Stimulated activated CD8-positive, alpha-beta memory T cell treated with anti-CD3 and anti-CD28 coated beads, Interleukin-2, amount 100 ng/mL, for 48 hours (primary cell): Measurements from ENCODE around the gene NOTCH4.
"Not testable (repeated sequence)": the region's sequence is repeated elsewhere in the genome, so short reads cannot be mapped to it uniquely, and the experiment has no call there.

ENCODE experiments used
- DNase-seq, 2 donors: peaks; one replicate each; pipeline ENCODE4 v3.0.0-alpha.2; 2020; ENCODE audit warnings: low read depth in 2 of 2

The NOTCH4 gene

DNA sequence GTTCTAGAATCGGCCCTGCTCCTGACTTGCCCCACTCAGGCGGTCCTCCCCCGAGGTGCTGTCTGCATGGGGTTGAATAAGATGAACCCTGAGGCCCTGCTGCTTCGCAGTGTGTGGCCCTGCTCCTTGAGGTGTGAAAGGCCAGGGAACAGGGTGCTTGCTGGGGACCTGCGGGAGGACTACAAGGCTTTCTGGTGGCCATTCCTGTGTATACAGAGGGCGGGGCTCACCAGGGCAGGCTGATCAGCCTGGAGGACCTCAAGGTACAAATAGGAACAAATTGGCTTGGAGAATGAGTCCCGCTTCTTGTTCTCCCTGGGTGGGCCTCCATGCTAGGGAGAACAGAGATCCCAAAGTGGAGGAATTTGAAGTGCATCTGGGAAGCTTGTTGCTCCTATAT, 5.7 kb downstream of the NOTCH4 start:
- DNase-seq = no peak

DNA sequence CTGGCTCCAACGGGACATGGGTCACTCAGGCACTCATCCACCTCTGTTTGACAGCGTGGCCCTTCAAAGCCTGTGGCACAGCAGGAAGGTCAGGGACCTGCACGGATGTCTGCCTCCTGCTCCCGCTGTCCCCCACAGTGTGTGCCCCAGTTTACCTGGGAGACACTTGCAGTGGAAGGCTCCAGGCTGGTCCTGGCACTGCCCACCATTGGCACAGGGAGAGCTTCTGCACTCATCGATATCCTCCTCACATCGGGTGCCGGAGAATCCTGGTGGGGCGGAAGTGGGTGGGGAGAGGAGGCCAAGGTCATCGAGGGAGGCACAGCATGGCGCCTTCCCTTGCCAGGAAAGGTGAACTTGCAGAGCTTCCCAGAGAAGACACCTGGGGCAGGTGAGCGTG, 6.9 kb downstream of the NOTCH4 start:
- DNase-seq = no peak

DNA sequence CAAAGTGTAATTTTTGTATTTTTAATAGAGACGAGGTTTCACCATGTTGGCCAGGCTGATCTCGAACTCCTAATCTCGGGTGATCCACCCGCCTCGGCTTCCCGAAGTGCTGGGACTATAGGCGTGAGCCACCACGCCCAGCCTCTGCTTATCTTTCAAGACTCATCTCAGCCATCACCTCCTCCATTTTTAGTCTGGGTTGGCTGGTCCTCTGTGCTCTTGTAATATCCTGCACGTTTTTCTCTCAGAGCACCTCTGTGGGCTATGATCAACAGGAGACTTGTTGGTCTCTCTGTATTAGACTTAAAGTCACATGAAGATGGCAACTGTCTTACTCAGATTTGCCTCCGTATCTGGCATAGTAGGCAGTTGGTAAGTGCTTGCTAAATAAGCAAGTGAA, 7.6 kb downstream of the NOTCH4 start:
- no peak for DNase-seq

DNA sequence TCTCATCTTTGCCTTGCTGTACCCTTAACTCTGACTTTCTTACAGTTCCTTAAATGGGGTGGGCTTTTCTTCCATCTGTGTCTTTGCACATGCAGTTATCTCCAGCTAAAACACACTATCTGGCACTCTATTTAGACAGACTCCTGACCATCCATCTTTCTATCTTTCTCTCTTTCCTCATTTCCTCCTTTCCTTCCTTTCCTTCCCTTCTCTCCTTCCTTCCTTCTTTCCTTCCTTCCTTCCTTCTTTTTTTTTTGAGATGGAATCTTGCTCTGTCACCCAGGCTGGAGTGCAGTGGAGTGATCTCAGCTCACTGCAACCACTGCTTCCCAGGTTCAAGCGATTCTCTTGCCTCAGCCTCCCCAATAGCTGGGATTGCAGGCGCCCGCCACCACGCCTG, 8.2 kb downstream of the NOTCH4 start:
- no peak for DNase-seq

DNA sequence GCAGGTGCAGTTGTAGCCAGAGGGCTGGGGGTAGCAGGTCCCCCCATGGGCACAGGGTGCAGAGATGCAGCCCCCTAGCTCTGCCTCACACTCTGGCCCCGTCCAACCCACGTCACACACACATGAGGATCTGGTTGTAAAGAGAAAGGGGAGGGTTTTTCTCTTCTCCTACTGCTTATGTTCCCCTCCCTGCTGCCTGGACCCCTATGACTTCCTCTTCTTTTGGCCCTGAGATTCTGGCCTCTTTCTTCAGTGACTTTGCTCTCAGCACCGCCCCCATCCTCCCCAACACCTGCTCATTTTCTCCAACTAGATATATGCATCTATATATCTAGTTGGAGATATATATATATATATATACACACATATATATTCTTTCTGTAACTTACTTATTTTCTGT, 9.7 kb downstream of the NOTCH4 start:
- no peak for DNase-seq

DNA sequence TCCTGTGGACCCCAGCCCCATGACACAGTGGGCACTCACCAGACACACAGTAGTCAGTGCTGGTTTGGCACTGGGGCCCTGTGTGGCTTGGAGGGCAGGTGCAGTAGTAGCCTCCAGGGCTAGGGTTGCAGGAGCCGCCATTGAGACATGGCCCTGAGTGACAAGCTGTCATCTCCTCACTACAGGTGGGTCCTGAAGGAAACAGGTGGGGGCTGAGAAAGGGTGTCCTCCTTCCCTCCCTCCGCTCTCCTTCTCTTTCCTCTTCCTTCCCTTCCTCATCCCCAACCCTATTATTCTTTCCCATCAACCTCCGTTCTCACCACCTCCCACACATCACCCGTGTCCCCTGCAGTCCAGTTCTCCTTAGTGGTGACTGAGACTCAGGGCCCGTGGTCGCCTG, 10.2 kb downstream of the NOTCH4 start:
- no peak for DNase-seq

DNA sequence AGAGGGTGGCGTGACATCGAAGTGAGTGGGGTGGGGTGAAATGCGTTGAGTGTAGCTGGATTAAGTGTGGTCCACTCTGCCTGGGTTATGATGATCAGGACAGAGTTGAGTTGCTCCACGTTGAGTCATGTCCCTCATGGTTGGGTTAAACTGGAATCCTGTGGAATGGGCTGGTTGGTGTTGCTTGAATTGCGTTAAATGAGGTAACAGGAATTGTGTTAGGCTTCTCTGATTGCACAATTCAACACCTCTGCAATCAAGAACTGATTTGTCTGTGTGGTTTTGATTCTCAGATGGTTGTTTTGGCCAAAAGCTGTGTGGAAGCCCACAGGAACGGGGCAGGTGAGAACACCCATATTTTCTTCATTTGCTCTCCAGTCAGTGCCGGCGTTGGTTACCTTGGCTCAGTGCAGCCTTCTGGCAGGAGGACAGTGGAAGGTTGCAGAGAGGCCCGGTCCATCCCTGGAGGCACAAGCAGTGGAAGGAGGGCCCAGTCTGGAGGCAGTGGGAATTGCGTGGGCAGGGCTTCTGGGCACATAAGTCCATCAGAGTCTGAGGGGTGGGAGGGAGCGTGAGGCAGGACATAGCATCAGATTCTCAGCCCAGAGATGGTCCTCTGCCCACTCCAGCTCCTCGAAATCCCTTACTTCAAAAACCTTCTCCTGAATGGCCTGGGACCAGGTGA, 11.6 kb downstream of the NOTCH4 start:
- DNase-seq = no peak

DNA sequence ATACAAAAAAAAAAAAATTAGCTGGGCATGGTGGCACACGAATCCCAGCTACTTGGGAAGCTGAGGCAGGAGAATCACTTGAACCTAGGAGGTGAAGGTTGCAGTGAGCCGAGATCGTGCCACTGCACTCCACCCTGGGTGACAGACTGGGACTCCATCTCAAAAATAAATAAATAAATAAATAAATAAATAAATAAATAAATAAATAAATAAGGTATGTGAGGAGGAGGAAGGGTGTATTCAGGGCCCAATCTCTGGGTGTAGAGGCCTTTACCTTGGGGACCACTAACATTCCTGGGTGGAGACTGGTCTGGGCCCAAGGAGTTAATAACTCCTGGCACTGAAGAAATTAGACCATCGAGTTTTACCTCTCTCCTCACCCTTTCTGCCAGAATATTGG, 12.4 kb downstream of the NOTCH4 start:
- DNase-seq = not testable (repeated sequence)

DNA sequence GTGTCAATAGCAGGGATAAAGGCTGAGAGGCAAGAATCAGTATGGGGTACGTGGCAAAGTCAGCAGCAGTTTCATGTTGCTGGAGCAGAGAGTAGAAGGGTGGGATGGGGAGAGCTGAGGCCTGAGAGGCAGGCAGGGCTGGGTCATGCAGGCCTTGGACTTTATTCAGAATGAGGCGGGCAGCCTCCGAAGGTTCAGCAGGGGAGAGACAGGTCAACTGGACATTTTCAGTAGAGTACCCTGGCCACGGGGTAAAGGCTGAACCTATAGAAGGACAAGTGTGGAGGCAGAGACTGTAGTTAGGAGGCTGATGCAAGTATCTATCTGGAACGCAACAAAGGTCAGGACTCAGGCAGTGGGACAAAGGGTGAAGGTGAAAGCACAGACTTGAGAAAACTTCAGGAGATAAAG, 13.7 kb downstream of the NOTCH4 start:
- no peak for DNase-seq

DNA sequence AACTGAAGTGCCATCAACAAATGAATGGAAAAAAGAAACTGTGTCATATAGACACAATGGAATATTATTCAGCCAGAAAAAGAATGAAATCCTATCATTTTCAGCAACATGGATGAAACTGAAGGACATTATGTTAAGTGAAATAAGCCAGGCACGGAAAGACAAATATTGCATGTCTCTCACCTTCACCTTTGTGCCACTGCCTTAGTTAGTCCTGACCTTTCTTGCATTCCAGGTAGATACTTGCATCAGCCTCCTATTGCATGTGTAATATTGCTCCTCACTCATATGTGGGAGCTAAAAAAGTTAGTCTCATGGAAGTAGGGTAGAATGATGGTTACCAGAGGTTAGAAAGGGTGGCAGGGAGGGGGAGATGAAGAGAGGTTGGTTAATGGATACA, 14.9 kb downstream of the NOTCH4 start:
- DNase-seq = no peak

DNA sequence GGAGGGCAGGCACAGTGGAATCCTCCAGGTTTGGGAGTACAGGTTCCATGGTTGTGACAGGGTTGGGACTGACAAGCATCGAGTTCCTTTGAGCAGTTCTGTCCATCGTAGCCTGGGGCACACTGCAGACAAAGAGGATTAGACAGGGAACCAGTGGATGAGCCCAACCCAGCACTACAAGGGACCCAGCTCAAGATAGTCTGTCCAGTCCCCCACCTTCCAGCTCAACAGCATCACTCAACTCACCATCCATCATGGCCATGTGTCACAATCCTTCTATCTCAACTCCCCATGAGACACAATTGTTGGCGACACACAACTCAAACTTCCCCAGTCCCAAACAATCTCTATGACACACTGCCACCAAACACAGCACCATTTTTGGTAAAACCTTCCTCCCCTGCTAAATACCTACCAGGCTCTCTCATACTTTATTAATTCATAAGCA, 19.6 kb downstream of the NOTCH4 start:
- no peak for DNase-seq

DNA sequence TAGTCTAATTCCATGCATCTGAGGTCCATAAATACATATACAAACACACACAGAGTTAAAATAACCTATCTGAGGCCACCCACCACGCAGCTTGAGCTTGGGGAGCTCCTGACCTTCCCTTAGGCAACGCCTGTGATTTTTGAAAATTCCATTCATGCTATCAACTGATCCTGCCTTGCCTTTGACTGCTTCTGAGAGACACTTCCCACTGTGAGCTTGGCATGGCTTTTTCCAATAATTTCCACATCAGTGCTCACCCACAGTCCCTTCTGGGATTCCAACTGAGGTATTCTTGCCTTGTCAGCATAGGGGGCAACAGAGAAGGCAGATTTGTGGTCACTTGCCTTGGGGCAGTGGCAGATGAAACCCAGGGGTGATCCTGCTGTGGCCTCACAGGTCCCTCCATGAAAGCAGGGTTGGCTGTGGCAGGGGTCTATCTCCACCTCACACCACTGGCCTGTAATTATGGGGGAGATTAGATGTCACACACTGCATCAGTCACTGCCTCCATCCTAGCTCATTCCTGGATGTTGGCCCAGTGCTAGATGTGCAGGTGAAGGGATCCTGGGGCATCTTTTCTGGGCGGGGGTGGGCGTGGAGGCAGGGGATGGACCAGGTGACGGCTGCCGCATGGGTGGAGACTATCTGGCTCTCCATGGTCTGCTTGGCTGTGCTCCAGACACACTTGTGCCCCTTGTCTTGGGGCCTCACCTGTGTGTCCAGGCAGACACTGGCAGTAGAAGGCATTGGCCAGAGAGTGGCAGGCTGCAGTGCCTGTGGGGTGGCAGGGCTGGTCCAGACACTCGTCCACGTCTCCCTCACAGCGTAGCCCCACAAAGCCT, 20.2 kb downstream of the NOTCH4 start:
- DNase-seq = no peak

DNA sequence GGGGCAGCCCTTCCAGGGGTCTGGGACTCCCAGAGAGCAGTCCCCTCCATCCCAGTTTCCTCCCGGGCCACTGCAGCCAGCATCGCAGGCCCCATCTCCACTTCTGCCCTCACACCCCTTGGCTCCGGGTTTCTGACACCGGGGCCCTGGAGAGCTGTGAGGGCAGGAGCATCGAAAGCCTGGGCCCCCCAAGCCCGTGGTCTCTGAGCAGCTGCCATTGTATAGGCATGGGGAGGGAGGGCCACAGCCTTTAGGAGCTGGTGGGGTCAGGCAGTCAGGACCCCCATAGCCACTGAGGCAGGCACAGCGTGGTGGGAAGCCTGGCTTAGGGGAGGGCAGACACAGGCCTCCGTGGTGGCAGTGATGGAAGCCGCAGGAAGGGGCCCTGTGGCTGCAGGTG, 21.7 kb downstream of the NOTCH4 start:
- DNase-seq = no peak

DNA sequence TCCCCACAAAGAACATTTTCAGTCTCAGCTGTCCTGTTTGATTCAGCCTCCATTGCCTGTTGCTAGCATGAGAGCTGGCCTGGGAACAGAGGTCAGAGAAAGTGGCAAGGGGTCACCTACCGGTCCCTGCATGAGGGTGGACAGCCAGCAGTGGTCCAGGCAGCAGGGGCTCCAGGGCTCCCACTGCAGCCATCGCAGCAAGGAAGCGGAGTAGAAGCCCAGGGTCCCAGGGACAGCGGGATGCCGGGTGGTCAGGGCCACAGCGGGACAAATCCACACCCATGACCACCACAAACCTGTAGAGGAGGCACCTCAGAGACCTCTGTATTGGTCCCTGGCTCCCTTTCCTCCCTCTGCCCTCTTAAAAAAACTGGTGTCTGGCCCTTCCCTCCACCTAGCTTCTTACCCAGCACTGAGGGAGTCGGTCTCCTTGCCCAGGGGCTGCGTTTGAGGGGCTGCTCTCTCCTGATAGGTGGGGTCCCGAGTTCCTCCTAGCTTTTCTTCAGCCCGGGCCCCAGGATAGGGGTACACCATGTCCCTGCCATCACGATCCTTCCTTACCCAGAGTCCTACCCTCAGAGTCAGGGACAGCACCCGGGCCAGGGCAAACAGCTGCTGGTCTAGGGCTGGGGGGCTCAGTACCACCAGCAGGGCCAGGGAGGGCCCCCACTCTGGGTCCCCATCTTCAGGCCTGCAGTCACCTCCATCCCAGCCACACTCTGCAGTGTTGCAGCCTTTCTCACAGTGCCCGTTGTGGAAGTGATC, 23.0 kb downstream of the NOTCH4 start:
- no peak for DNase-seq

DNA sequence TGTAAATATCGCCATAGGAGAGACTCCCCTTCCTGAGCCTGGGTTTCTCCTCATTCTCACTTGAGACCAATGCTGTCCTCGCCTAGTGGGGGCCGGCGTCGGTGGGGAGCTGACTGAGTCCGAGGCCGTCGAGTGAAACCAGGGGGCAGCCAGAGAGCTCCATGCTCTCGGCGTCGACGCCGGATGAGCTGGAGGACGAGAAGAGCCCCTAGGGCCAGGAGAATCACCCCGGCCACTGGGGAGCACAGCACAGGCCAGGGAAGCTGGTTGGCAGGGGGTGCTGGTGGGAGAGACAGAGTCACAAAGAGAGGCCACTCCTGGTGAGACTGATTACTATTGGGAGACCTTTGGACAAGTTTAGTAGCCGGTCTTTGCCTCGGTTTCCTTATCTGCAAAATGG, 25.0 kb downstream of the NOTCH4 start:
- no peak for DNase-seq

DNA sequence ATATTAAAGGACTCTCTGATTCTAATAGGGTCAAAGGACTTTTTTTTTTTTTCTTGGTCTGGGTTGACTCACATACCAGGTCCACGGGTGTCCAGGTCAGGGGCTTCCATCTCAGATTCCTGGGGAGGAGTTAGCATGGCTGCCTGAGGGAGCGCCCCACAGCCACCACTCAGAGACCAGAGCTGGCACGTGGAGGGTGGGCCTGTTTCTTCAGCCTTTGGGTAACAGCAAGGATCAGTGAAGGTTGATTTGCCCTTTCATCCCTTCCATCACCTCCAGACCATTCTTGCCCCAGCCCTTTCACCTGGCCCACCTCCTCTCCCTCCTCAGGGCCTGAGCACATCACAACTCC, 25.5 kb downstream of the NOTCH4 start:
- no peak for DNase-seq

DNA sequence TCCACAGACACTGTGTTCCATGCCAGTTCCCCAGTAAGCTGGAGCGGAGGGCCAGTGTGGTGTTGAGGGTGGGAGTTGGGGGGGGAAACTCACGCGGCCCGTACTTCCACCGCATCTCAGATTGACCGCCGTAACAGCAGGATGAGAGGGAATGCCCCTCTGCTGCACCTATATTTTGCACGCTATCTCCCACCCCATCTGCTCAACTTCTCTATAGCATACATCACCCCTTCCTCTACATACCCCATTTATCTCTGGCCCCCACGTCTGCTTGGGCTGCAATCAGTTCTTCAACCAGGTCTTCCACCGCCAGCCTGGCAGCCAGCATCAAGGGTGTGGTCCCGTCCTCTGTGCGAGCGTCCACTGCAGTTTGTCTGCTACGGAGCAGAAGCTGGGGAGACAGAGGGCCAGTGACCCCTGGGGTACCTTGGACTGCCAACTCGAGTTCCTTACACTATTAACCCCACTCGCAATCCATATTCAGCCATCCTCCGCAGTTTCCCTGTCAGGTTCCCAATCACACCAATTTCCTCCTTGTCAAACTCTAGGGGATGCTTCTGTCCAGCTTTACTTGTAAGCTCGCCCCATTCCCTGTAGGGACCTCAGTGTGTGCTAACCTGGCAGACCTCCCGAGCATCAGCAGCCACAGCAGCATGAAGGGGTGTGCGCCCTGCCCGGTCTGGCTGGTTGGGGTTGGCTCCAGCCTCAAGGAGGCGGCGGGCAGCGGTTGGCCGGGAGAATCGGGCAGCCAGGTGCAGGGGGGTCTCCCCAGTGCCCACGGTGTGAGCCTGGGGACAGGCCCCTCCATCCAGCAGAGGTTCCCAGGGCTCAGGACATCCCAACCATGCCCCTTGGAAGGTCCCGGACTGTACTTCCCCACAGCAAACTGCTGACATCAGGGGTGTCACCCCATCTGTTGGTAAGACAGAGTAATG, 26.9 kb downstream of the NOTCH4 start:
- no peak for DNase-seq

DNA sequence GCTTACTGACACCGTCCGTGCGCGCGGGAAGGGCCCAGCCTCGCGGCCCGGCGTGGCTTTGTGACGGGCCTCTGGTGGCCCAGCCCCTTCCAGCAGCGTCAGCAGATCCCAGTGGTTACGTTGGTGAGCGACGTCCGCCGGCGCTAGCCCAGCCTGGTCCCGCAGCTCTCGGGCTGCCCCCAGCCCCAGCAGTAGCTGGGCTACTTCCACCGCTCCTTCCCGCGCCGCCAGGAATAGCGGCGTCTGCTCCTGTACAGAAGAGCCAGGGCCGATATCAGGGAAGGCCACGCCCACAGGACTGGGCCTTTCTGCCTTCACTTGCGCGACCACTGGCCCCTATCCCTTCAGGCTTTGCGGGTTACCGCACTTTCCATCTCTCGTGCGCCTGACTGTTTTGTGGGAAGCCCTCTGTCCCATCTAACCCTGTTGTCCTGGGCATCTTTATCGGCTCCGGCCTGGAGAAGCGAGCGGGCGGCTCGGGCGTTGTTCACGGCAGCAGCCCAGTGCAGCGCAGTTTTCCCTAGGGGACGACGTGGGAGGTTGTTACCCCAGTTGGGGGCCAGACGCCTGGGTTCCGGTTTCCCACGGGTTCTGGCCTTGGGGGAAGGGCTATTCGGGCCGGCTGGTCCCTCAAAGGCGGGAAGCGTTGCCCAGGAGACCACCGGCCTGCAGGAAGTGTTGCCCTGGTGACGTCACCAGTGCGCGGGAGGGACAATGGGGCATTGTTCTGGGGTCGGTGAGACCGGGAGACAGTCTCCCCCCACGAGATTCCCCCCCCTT, 27.8 kb downstream of the NOTCH4 start:
- peak; percentile 65 to 70 for DNase-seq

DNA sequence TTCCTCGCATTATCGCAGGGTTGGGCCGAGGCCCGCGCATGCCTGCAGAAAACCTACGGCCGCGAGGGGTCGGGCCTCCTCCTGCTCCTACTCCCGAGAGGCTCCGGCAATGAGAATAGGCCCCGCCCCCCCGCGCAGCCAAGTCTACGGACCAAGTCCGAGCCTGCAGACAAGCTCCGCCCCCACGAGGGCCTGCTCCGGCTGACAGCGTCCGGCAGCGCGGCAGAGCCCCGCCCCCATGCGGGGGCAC, 28.3 kb downstream of the NOTCH4 start:
- peak; percentile 100 for DNase-seq

DNA sequence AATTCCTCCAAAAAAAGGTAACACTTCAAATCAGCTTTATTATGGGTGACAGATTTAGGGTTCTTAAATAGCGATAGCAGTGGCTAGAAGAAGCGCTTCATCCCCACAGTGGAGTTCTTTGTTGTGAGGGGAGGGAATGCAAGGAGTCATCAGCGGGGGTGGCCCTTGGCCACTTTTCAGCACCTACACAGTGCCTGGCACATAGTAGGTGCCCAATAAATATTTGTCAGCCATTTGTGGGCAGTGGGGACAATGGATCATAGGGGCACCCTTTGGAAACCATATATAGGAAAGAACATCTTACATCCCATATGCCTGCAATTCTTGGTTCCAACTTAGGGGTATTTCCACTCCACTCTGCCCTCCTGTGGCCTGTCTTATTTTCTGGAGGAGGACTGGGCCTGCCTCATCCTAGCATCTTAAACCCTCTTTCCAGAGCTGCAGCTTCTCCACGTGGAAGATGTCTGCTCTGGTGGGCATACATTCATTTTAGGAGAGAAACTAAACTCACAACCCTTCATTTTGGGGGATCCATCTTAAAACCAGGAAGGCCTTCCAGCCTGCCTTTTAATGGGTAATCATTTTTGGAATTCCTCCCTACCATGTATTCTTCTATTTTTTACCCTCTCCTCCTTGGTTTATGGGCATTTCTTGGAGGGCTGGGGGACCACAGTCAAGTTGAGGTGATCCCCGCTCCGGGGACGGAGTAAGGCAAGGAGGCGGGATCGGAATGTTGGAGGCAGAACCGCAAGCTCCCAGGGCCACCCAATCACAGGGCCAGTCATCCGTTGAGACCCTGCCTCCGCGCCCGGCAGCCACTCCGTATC, 28.8 kb downstream of the NOTCH4 start:
- no peak for DNase-seq
